T-helper 22 cell (primary cell): ENCODE results near the gene RRH.
A peak's percentile ranks its signal among the peaks of the same experiment; 100 is the strongest.
"Not testable (repeated sequence)": the region's sequence is repeated elsewhere in the genome, so short reads cannot be mapped to it uniquely, and the experiment has no call there.

Experiments
- DNase-seq: peaks from one replicate; pipeline ENCODE4 v3.0.0-alpha.2; 2020; ENCODE audit warnings: low read depth

The RRH gene

GRCh38 chr4:109827672-109828071 lies at the start of gene RRH:
RRH (plus strand) TSS chr4:109827972; CDS start chr4:109828028, 56 bp downstream.
- no peak for DNase-seq

GRCh38 chr4:109782092-109782491 lies 45.7 kb upstream of the RRH start:
- not testable (repeated sequence) for DNase-seq

- DNase-seq: no peak
These were observed 40.9 kb upstream of the RRH start for GRCh38 chr4:109786846-109787245.

- DNase-seq: no peak
These were observed 40.0 kb upstream of the RRH start for GRCh38 chr4:109787807-109788206.

- no peak for DNase-seq
These were observed 32.7 kb upstream of the RRH start for GRCh38 chr4:109795059-109795458.

GRCh38 chr4:109798866-109799265 lies 28.9 kb upstream of the RRH start:
- no peak for DNase-seq

GRCh38 chr4:109801099-109801789 lies 26.5 kb upstream of the RRH start:
- DNase-seq: no peak

GRCh38 chr4:109801895-109802319 lies 25.9 kb upstream of the RRH start, which contains the start of gene CFI:
CFI (minus strand) TSS chr4:109801999; CDS start chr4:109801971, 28 bp downstream.
- no peak for DNase-seq

GRCh38 chr4:109803924-109804571 lies 23.7 kb upstream of the RRH start:
- DNase-seq: no peak

- DNase-seq: no peak
These were observed 18.1 kb upstream of the RRH start for GRCh38 chr4:109809655-109810054.

GRCh38 chr4:109810552-109811387 lies 17.0 kb upstream of the RRH start:
- DNase-seq: no peak

GRCh38 chr4:109811707-109812106 lies 16.1 kb upstream of the RRH start:
- no peak for DNase-seq

- peak; percentile 85 for DNase-seq
These were observed 12.4 kb upstream of the RRH start, which contains the start of gene GAR1 for GRCh38 chr4:109815151-109816081. GAR1 (plus strand) TSS chr4:109815762; CDS start chr4:109816165, 403 bp downstream.

- DNase-seq: peak; percentile 20
These were observed 11.7 kb upstream of the RRH start for GRCh38 chr4:109816082-109816442.

- DNase-seq: no peak
These were observed 10.9 kb upstream of the RRH start for GRCh38 chr4:109816894-109817293.

- DNase-seq: no peak
These were observed 9.5 kb upstream of the RRH start for GRCh38 chr4:109818268-109818667.

- no peak for DNase-seq
These were observed 7.2 kb upstream of the RRH start for GRCh38 chr4:109820563-109820962.

GRCh38 chr4:109821185-109821584 lies 6.6 kb upstream of the RRH start:
- DNase-seq: no peak

- DNase-seq: no peak
These were observed 1.1 kb upstream of the RRH start for GRCh38 chr4:109826719-109827118.

GRCh38 chr4:109833756-109834155 lies 6.0 kb downstream of the RRH start:
- no peak for DNase-seq

GRCh38 chr4:109836985-109837384 lies 9.2 kb downstream of the RRH start:
- no peak for DNase-seq
